GM12878 (cell line): ENCODE results near the gene ENG. TPM values are rescaled to one million over a fixed set of nuclear protein-coding genes. Genes with fewer than 3 reads are reported as not detected.

Experiments used
- ATAC-seq: fragments of 200-7000 bp; cut with Tn5 transposase; 3 replicates; pipeline ENCODE4 v1.9.1; 2020; ENCODE audit warnings: mild to moderate bottlenecking, moderate library complexity
- Bru-seq: library from RNA; stranded (reverse); fragments of 400-500 nt; gene quantifications from one replicate; lab custom pipeline; 2021; lab: Mats Ljungman, UMichigan
- BruChase-seq, 2 experiments: library from RNA; stranded (reverse); fragments of 400-500 nt; gene quantifications; one replicate each; lab custom pipeline; 2021; lab: Mats Ljungman, UMichigan
- BruUV-seq: library from RNA; stranded (reverse); fragments of 400-500 nt; replicated peaks from 2 replicates; lab custom pipeline; 2021; lab: Mats Ljungman, UMichigan
- CTCF ChIA-PET: fragments of 300-600 bp; sonication (Branson Sonifier 250); formaldehyde crosslinking; extraction: SDS; loops from one replicate; lab custom pipeline; 2021; ENCODE audit warnings: inconsistent platforms; lab: Yijun Ruan, JAX
- POLR2A ChIA-PET: fragments of 350-600 bp; formaldehyde crosslinking; extraction: SDS; loops from one replicate; lab custom pipeline; 2021; ENCODE audit warnings: inconsistent platforms; lab: Charles Lee
- RAD21 ChIA-PET: fragments of 300-600 bp; sonication (Branson Sonifier 250); formaldehyde crosslinking; loops from one replicate; lab custom pipeline; 2023; ENCODE audit warnings: antibody characterized with exemption; ENCODE audit not compliant: unreplicated experiment; lab: Charles Lee
- SMC1A ChIA-PET: fragments of 300-600 bp; sonication (Branson Sonifier 250); formaldehyde crosslinking; loops from one replicate; lab custom pipeline; 2023; ENCODE audit not compliant: unreplicated experiment, uncharacterized antibody; lab: Charles Lee
- DNase-seq: peaks from one replicate; pipeline ENCODE4 v3.0.0-alpha.2; 2011; ENCODE audit warnings: low read depth, low spot score
- FAIRE-seq: peaks from 3 replicates; lab custom pipeline; 2011; peaks lifted over from hg19 to GRCh38; lab: Jason Lieb, UNC
- H2AFZ ChIP-seq: 2 replicates; pipeline ENCODE4 v1.6.0; 2011; ENCODE audit warnings: low read depth, low read length, control low read depth; ENCODE audit not compliant: control insufficient read depth
- H3K27ac ChIP-seq: 2 replicates; pipeline ENCODE4 v1.5.1; 2011; ENCODE audit warnings: control low read depth; ENCODE audit not compliant: control insufficient read depth, insufficient read depth
- H3K27me3 ChIP-seq, 2 experiments: replicated peaks in 1 of 2; 2 replicates each; pipeline versions ENCODE4 v1.6.0 to v1.6.1; 2011; ENCODE audit warnings: low read length in 1 of 2; ENCODE audit not compliant: control insufficient read depth in 2 of 2, insufficient read depth in 2 of 2
- H3K36me3 ChIP-seq, 2 experiments: 2 replicates each; pipeline ENCODE4 v1.5.1; 2011; ENCODE audit warnings: low read length in 1 of 2; ENCODE audit not compliant: control insufficient read depth in 2 of 2, insufficient read depth in 2 of 2
- H3K4me1 ChIP-seq: 2 replicates; pipeline ENCODE4 v1.6.1; 2011; ENCODE audit warnings: mild to moderate bottlenecking, low read length, moderate library complexity, mixed read lengths; ENCODE audit not compliant: control insufficient read depth, insufficient read depth
- H3K4me2 ChIP-seq: 2 replicates; pipeline ENCODE4 v1.6.0; 2011; ENCODE audit warnings: control low read depth; ENCODE audit not compliant: control insufficient read depth, insufficient read depth
- H3K4me3 ChIP-seq: fragments of 200-600 bp; sonication (generic); 2 replicates; pipeline ENCODE4 v1.5.1; 2016
- H3K79me2 ChIP-seq: 2 replicates; pipeline ENCODE4 v1.6.0; 2011; ENCODE audit warnings: low read length; ENCODE audit not compliant: control insufficient read depth, insufficient read depth
- H3K9ac ChIP-seq: 2 replicates; pipeline ENCODE4 v1.8.0; 2011; ENCODE audit warnings: low read length, control low read depth, mixed read lengths; ENCODE audit not compliant: control insufficient read depth, insufficient read depth
- H3K9me3 ChIP-seq: replicated peaks from 3 replicates; pipeline ENCODE4 v1.5.1; 2011; ENCODE audit warnings: mild to moderate bottlenecking, low read length; ENCODE audit not compliant: control insufficient read depth, insufficient read depth
- H4K20me1 ChIP-seq: 2 replicates; pipeline ENCODE4 v1.6.0; 2011; ENCODE audit not compliant: control insufficient read depth, insufficient read depth
- BHLHE40 ChIP-seq, 2 experiments: fragments of 450-650 bp in 1 of 2; IDR thresholded peaks; 2 replicates each; pipeline ENCODE4 v1.6.1; 2011 to 2017; ENCODE audit warnings: low read depth in 2 of 2, borderline replicate concordance in 1 of 2, improper control_type of control experiment in 1 of 2, low read length in 1 of 2, mild to moderate bottlenecking in 1 of 2
- CUX1 ChIP-seq: IDR thresholded peaks from 2 replicates; pipeline ENCODE4 v1.6.1; 2012; ENCODE audit warnings: improper control_type of control experiment, low read depth, low read length; ENCODE audit not compliant: insufficient replicate concordance
- DPF2 ChIP-seq: fragments of 450-650 bp; IDR thresholded peaks from 2 replicates; pipeline ENCODE4 v1.6.1; 2017; ENCODE audit warnings: mild to moderate bottlenecking
- NKRF ChIP-seq: fragments of 450-650 bp; conservative IDR thresholded peaks from 2 replicates; pipeline ENCODE4 v1.6.1; 2017; ENCODE audit warnings: mild to moderate bottlenecking, moderate library complexity
- POU2F2 ChIP-seq: IDR thresholded peaks from 3 replicates; pipeline ENCODE4 v1.6.1; 2011; ENCODE audit warnings: low read depth, mild to moderate bottlenecking, low read length, borderline replicate concordance
- RB1 ChIP-seq: fragments of 450-650 bp; formaldehyde crosslinking; IDR thresholded peaks from 2 replicates; pipeline ENCODE4 v1.6.1; 2017; ENCODE audit warnings: mild to moderate bottlenecking, borderline replicate concordance
- RELB ChIP-seq: fragments of 450-650 bp; IDR thresholded peaks from 2 replicates; pipeline ENCODE4 v1.6.1; 2017; ENCODE audit warnings: low read depth, mild to moderate bottlenecking, moderate library complexity
- ZNF274 ChIP-seq: IDR thresholded peaks from one replicate; pipeline ENCODE4 v1.8.0; 2011; ENCODE audit not compliant: insufficient read length, insufficient read depth
- WGBS: methylation state at CpG from one replicate; pipeline ENCODE4 v1.1.6; 2016; ENCODE audit warnings: low lambda C conversion rate; ENCODE audit not compliant: insufficient replicate concordance, insufficient coverage; ENCODE audit errors: missing lambda C conversion rate; 5-methylcytosine and 5-hydroxymethylcytosine counted together
- in situ Hi-C: fragments of 300-500 bp; cut with MboI; formaldehyde crosslinking; loops from 9 replicates; pipeline ENCODE4 v1.14.3; 2018; ENCODE audit warnings: mixed read lengths
- intact Hi-C: fragments of 100-400 bp; cut with micrococcal nuclease; formaldehyde crosslinking; loops from one replicate; pipeline ENCODE4 v1.14.2; 2022; ENCODE audit not compliant: unreplicated experiment
- long read RNA-seq, 2 experiments: library from polyadenylated mRNA; unstranded; transcript quantifications; one replicate each; pipeline ENCODE4 v2.0.0, GENCODE V29; 2019 to 2020
- polyA minus RNA-seq, 3 experiments: library from RNA; depleted of rRNA, polyadenylated mRNA; stranded (reverse); fragments of >200 nt; gene quantifications; 2 replicates each; pipeline ENCODE4 v1.2.3, GENCODE V29; 2011
- polyA plus RNA-seq, 11 experiments: library from polyadenylated mRNA; depleted of rRNA in 4 of 11; unstranded in 6 of 11; stranded (reverse) in 5 of 11; fragments of >200 nt; fragmentation: Nextera tagmentation in 4 of 11; fragmentation: Illumina TruSeq in 1 of 11; extraction: Ambion mirVana in 4 of 11; extraction: Trizol in 1 of 11; gene quantifications; 1 replicate in 1 of 11; 2 replicates in 10 of 11; pipeline versions ENCODE4 v1.2.1 to v1.2.3, GENCODE V29; 2011 to 2016; ENCODE audit warnings: inconsistent platforms in 2 of 11, missing spikeins in 2 of 11, low read depth in 1 of 11
- total RNA-seq, 4 experiments: library from RNA; depleted of rRNA in 3 of 4; stranded (reverse); fragments of >200 nt in 3 of 4; fragmentation: Illumina TruSeq in 1 of 4; extraction: Trizol in 1 of 4; gene quantifications; 2 replicates each; pipeline versions ENCODE4 v1.2.1 to v1.2.3, GENCODE V29; 2013 to 2021

The ENG gene
- 4.0 and 5.4 TPM in 2 replicates for total RNA-seq (2013; cell fraction: nucleolus; rRNA removed)
- total RNA-seq (2014; rRNA removed) (0.60 and 0.79 TPM in 2 replicates), total RNA-seq (2014; rRNA removed; fragmentation: Illumina TruSeq; extraction: Trizol) (0.64 and 1.0 TPM in 2 replicates), total RNA-seq (2021) (9.1 and 10.1 TPM in 2 replicates), polyA plus RNA-seq (2011; rRNA removed) (0.16 and 0.18 TPM in 2 replicates), polyA plus RNA-seq (2014; fragmentation: Illumina TruSeq; extraction: Trizol) (0.98 and 3.0 TPM in 2 replicates), polyA plus RNA-seq (2014; fragmentation: Nextera tagmentation; extraction: Ambion mirVana) (under 1 TPM; 0.14 to 0.24 TPM), polyA plus RNA-seq (2014; rRNA removed) (3.3 and 4.2 TPM in 2 replicates), polyA plus RNA-seq (2016; fragmentation: Nextera tagmentation; extraction: Ambion mirVana) (1 to 10 TPM; 4.2 to 5.0 TPM), polyA minus RNA-seq (2011; rRNA and poly(A)+ RNA removed) (0.15 and 0.41 TPM in 2 replicates), Bru-seq, nascent RNA (percentile 41 among the genes with signal in this experiment), BruChase-seq, experiment 1, labeled RNA remaining after a 6-hour chase (percentile 39 among the genes with signal in this experiment), BruChase-seq, experiment 2, labeled RNA remaining after a 2-hour chase (percentile 32 among the genes with signal in this experiment)
- 1.8 TPM for polyA plus RNA-seq (2011; ENCODE audit: low read depth)
- 0.37 and 0.43 TPM in 2 replicates for polyA plus RNA-seq (2011; cell fraction: cytosol; rRNA removed)
- 1.2 and 1.6 TPM in 2 replicates for polyA plus RNA-seq (2011; cell fraction: nucleus; rRNA removed)
- polyA plus RNA-seq (2012), result 4.8 and 5.9 TPM in 2 replicates
- 1.2 and 2.0 TPM in 2 replicates for polyA minus RNA-seq (2011; cell fraction: cytosol; rRNA and poly(A)+ RNA removed)
- 0.12 and 0.67 TPM in 2 replicates for polyA minus RNA-seq (2011; cell fraction: nucleus; rRNA and poly(A)+ RNA removed)
- long read RNA-seq, experiment 1, partial matches to known transcripts, result 2 of 4 reads
- long read RNA-seq, experiment 1, other reads (novel, unspliced or antisense), result 0 of 4 reads
- long read RNA-seq, experiment 2, partial matches to known transcripts, result 1 of 2 reads
- long read RNA-seq, experiment 2, other reads (novel, unspliced or antisense), result 1 of 2 reads

DNA sequence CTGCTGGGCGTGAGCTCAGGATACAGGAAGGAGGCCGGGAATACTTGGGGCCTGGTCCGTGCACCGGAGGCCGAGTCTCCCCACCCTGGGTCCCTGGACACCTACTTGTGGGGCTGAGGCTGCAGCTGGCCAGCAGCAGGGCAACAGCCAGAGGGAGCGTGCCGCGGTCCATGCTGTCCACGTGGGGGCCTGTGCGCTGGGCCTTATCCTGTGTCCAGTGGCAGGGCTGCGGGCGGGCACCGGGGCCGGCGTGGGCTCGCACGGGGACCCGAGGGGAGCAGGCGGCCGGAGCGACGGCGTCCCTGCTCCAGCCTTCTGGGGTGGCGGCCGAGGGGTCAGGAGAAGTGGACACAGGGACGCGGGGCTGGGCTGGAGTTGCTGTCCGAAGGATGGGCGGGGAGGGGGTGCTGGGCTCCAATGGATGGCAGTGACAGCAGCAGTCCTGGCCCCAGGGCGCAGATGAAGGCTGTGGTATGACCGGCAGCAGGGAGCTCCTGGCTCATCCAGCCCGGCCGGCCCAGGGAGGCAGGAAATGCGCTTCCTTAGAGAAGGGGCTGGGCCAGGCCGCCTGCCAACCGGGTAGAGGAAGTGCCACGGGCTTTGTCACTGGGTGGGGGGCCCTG, at the start of gene ENG:
Gene ENG, minus strand, starts transcription at position 475 of the 623 bp plus-strand sequence. Its CDS starts 303 bp downstream, at position 172.
- CTCF ChIA-PET, result interaction anchor here (1.7 to 3.7 kb wide), 5 partner anchors 10 to 119 kb away, joined by 4 to 16 read pairs (median 12); partner anchors contain the start of gene TOR2A
- peaks cover 3% of the 10 kb centered on the region; the same call in 2 of the 3 replicates for H3K9me3 ChIP-seq
- peak within 1 kb of the TSS; percentile 45 for H3K27ac ChIP-seq
- peaks cover 6% of the 10 kb centered on the region for H3K4me1 ChIP-seq
- SMC1A ChIA-PET, result interaction anchor here (1.1 to 1.9 kb wide), 3 partner anchors 11 to 119 kb away, joined by 3 to 5 read pairs (median 3); partner anchors contain the start of gene TOR2A
- H4K20me1 ChIP-seq, result no peaks in the 10 kb centered on the region
- H3K9ac ChIP-seq, result peak within 1 kb of the TSS; percentile 71
- peak; percentile 69 for ATAC-seq
- no peaks in the 10 kb centered on the region for H3K36me3 ChIP-seq
- H3K27me3 ChIP-seq, result no peaks in the 10 kb centered on the region
- peaks cover 8% of the 10 kb centered on the region for H3K79me2 ChIP-seq
- POLR2A ChIA-PET, result interaction anchor here (0.6 kb wide), 1 partner anchor 15 kb away, joined by 6 read pairs; no protein-coding TSS in a partner anchor
- no peak for FAIRE-seq
- intact Hi-C loops (no loop called here), in situ Hi-C loops (no loop called here)
- 33% methylated on average over 34 of the region's 37 CpGs for WGBS
- H2AFZ ChIP-seq, result peak within 1 kb of the TSS; percentile 81
- peak within 1 kb of the TSS; percentile 95 for H3K4me2 ChIP-seq
- peak within 1 kb of the TSS; percentile 78 for H3K4me3 ChIP-seq
- RAD21 ChIA-PET, result interaction anchor here (0.6 to 2.6 kb wide), 3 partner anchors 21 to 120 kb away, joined by 3 to 9 read pairs (median 4); partner anchors contain the start of gene TOR2A
- DNase-seq, result no peak
- no TSS peak for BruUV-seq
- peak in 1 of 2 experiments; percentile 22; a peak in 1 of 4 replicates for TF ChIP-seq BHLHE40 (IDR thresholded peaks at IDR 0.05; ENCODE audit: borderline replicate concordance in 1 of 2, low read depth in 2 of 2, low read length in 1 of 2)
- TF ChIP-seq DPF2, result 0 out of 2 replicates have a peak, but pooled peaks have one; percentile 17
- TF ChIP-seq RELB, result no peak
- no peak for TF ChIP-seq RB1
- TF ChIP-seq CUX1, result no peak
- TF ChIP-seq NKRF, result no peak
- no peak for TF ChIP-seq POU2F2
- no peak for TF ChIP-seq ZNF274
